K562 (cell line): ENCODE data around the gene ASPG. TPM values are rescaled to one million over a fixed set of nuclear protein-coding genes. Genes with fewer than 3 reads are reported as not detected.

Source experiments
- ATAC-seq: fragments of 200-7000 bp; cut with Tn5 transposase; 3 replicates; pipeline ENCODE4 v1.9.1; 2020; ENCODE audit warnings: moderate library complexity
- BruUV-seq: library from RNA; stranded (reverse); fragments of 400-500 nt; replicated peaks from 2 replicates; lab custom pipeline; 2021; lab: Mats Ljungman, UMichigan
- CTCF ChIA-PET: fragments of 300-600 bp; formaldehyde crosslinking; extraction: SDS; loops from one replicate; lab custom pipeline; 2021; ENCODE audit warnings: low intra/inter-chr PET ratio; lab: Yijun Ruan, JAX
- POLR2A ChIA-PET: fragments of 300-600, 350-650 bp; sonication (Branson Sonifier 250); formaldehyde crosslinking; extraction: SDS; loops from one replicate; lab custom pipeline; 2021; ENCODE audit warnings: antibody characterized with exemption, inconsistent platforms; lab: Yijun Ruan, JAX
- DNase-seq, 4 experiments: peaks; one replicate each; pipeline versions ENCODE4 v3.0.0 to v3.0.0-alpha.2; 2011 to 2018; ENCODE audit warnings: low spot score in 3 of 4, mixed read lengths in 3 of 4; ENCODE audit errors: extremely low read depth in 1 of 4
- FAIRE-seq: peaks from 2 replicates; lab custom pipeline; 2011; peaks lifted over from hg19 to GRCh38; lab: Jason Lieb, UNC
- H2AFZ ChIP-seq: 2 replicates; pipeline ENCODE4 v1.6.0; 2011; ENCODE audit warnings: low read depth, low read length, control low read depth, inconsistent platforms
- H3K27ac ChIP-seq: fragments of 200-600 bp; 3 replicates; pipeline ENCODE4 v1.8.0; 2011; ENCODE audit warnings: low read depth, mild to moderate bottlenecking, control low read depth, inconsistent platforms, low read length, moderate library complexity, mixed read lengths; ENCODE audit errors: extremely low read depth
- H3K27me3 ChIP-seq, 2 experiments: fragments of 300-600 bp in 1 of 2; 2 replicates in 1 of 2; 3 replicates in 1 of 2; pipeline versions ENCODE4 v1.6.0 to v1.8.0; 2011; ENCODE audit warnings: inconsistent platforms in 2 of 2, low read length in 2 of 2, mild to moderate bottlenecking in 1 of 2, mixed read lengths in 1 of 2, moderate library complexity in 1 of 2; ENCODE audit not compliant: control insufficient read depth in 2 of 2, insufficient read depth in 2 of 2
- H3K36me3 ChIP-seq: fragments of 300-600 bp; 3 replicates; pipeline ENCODE4 v1.8.0; 2011; ENCODE audit warnings: mild to moderate bottlenecking, low read length, inconsistent platforms; ENCODE audit not compliant: control insufficient read depth, insufficient read depth
- H3K4me1 ChIP-seq, 2 experiments: fragments of 200-600 bp in 1 of 2; replicated peaks in 1 of 2; 2 replicates in 1 of 2; 3 replicates in 1 of 2; pipeline versions ENCODE4 v1.5.1 to v1.8.0; 2011; ENCODE audit warnings: inconsistent platforms in 2 of 2, low read length in 2 of 2, mild to moderate bottlenecking in 1 of 2, mixed read lengths in 1 of 2, moderate library complexity in 1 of 2; ENCODE audit not compliant: control insufficient read depth in 2 of 2, insufficient read depth in 2 of 2
- H3K4me2 ChIP-seq: 2 replicates; pipeline ENCODE4 v1.6.1; 2011; ENCODE audit warnings: low read length, control low read depth, inconsistent platforms, mixed read lengths; ENCODE audit not compliant: insufficient read depth
- H3K4me3 ChIP-seq: fragments of 200-600 bp; sonication (generic), shearing (Covaris generic); 2 replicates; pipeline ENCODE4 v1.5.1; 2016; ENCODE audit warnings: control low read depth, inconsistent platforms
- H3K79me2 ChIP-seq: fragments of 200-600 bp; 3 replicates; pipeline ENCODE4 v1.8.0; 2011; ENCODE audit warnings: low read length, inconsistent platforms; ENCODE audit not compliant: control insufficient read depth, insufficient read depth
- H3K9ac ChIP-seq, 2 experiments: 2 replicates each; pipeline versions ENCODE4 v1.6.0 to v1.6.1; 2011; ENCODE audit warnings: low read depth in 2 of 2, low read length in 2 of 2, control low read depth in 1 of 2, inconsistent platforms in 1 of 2, mild to moderate bottlenecking in 1 of 2, mixed read lengths in 1 of 2; ENCODE audit not compliant: insufficient read depth in 1 of 2
- H3K9me1 ChIP-seq: one replicate; pipeline ENCODE4 v1.6.0; 2011; ENCODE audit warnings: inconsistent platforms, mild to moderate bottlenecking, low read length, moderate library complexity; ENCODE audit not compliant: control insufficient read depth, insufficient read depth
- H3K9me3 ChIP-seq: replicated peaks from 2 replicates; pipeline ENCODE4 v1.5.1; 2011; ENCODE audit warnings: low read depth, low read length, inconsistent platforms; ENCODE audit not compliant: control insufficient read depth, insufficient read depth
- H4K20me1 ChIP-seq: replicated peaks from 2 replicates; pipeline ENCODE4 v1.6.1; 2011; ENCODE audit warnings: low read length, inconsistent platforms, mixed read lengths; ENCODE audit not compliant: control insufficient read depth, insufficient read depth
- CHD2 ChIP-seq: IDR thresholded peaks from 2 replicates; pipeline ENCODE4 v1.6.1; 2011; ENCODE audit warnings: low read depth, low read length
- DMBX1 ChIP-seq: fragments of 250-450 bp; sonication (Bioruptor Pico); IDR thresholded peaks from 2 replicates; pipeline ENCODE4 v1.8.0; 2022; ENCODE audit warnings: inconsistent platforms, mild to moderate bottlenecking, moderate library complexity, borderline replicate concordance
- ERF ChIP-seq: fragments of 450-650 bp; formaldehyde crosslinking; IDR thresholded peaks from 2 replicates; pipeline ENCODE4 v1.4.0; 2020; ENCODE audit warnings: mild to moderate bottlenecking, mixed read lengths
- GABPA ChIP-seq: fragments of 200-800 bp; sonication (Bioruptor generic); conservative IDR thresholded peaks from 2 replicates; pipeline ENCODE4 v1.6.1; 2016; ENCODE audit warnings: low read depth, missing genetic modification characterization, missing compliant biosample characterization
- MTF1 ChIP-seq: fragments of 250-450 bp; sonication (Bioruptor Pico); IDR thresholded peaks from 2 replicates; pipeline ENCODE4 v1.9.0; 2021; ENCODE audit warnings: moderate library complexity, mild to moderate bottlenecking, inconsistent platforms, borderline replicate concordance
- NBN ChIP-seq: fragments of 450-650 bp; IDR thresholded peaks from 2 replicates; pipeline ENCODE4 v1.6.1; 2016; ENCODE audit warnings: low read depth, mild to moderate bottlenecking
- PURB ChIP-seq: sonication (generic); formaldehyde crosslinking; IDR thresholded peaks from 2 replicates; pipeline ENCODE4 v1.9.0; 2021; ENCODE audit warnings: low read depth, mild to moderate bottlenecking, missing genetic modification reagents
- RBM14 ChIP-seq: fragments of 200-400 bp; formaldehyde crosslinking; IDR thresholded peaks from 2 replicates; pipeline ENCODE4 v1.6.1; 2018; ENCODE audit warnings: low read depth, mild to moderate bottlenecking, low read length, moderate library complexity, borderline replicate concordance; ENCODE audit not compliant: insufficient read depth
- XRCC5 ChIP-seq: fragments of 200-400 bp; formaldehyde crosslinking; IDR thresholded peaks from 2 replicates; pipeline ENCODE4 v1.6.1; 2017; ENCODE audit warnings: low read depth, mild to moderate bottlenecking, low read length
- WGBS: fragments of 100-300 bp; shearing (Covaris generic); methylation state at CpG from one replicate; pipeline ENCODE4 v1.1.6; 2016; ENCODE audit warnings: low coverage, mixed read lengths; ENCODE audit not compliant: insufficient coverage; ENCODE audit errors: missing lambda C conversion rate; 5-methylcytosine and 5-hydroxymethylcytosine counted together
- in situ Hi-C: fragments of 300-500 bp; cut with MboI; formaldehyde crosslinking; loops from 4 replicates; pipeline ENCODE4 v1.15.0; 2018; ENCODE audit warnings: inconsistent platforms, mixed read lengths
- intact Hi-C: fragments of 100-400 bp; cut with micrococcal nuclease; formaldehyde crosslinking; loops from 2 replicates; pipeline ENCODE4 v1.14.2; 2022
- polyA plus RNA-seq, 8 experiments: library from polyadenylated mRNA; depleted of rRNA in 4 of 8; stranded (reverse) in 5 of 8; unstranded in 3 of 8; fragments of >200 nt; fragmentation: Nextera tagmentation in 2 of 8; fragmentation: Illumina TruSeq in 1 of 8; extraction: Ambion mirVana in 2 of 8; extraction: Trizol in 1 of 8; gene quantifications; 2 replicates each; pipeline versions ENCODE4 v1.2.1 to v1.2.3, GENCODE V29; 2011 to 2014; ENCODE audit warnings: inconsistent platforms in 1 of 8, missing spikeins in 1 of 8
- total RNA-seq, 7 experiments: library from RNA; depleted of rRNA in 6 of 7; stranded (reverse); fragments of >200 nt in 6 of 7; fragmentation: Illumina TruSeq in 2 of 7; extraction: Trizol in 2 of 7; gene quantifications; 2 replicates each; pipeline versions ENCODE4 v1.2.1 to v1.2.3, GENCODE V29; 2011 to 2021; ENCODE audit warnings: low replicate concordance in 1 of 7

ASPG gene
- total and polyA plus RNA-seq, 9 of the 15 experiments (the other 6 are each of a cell fraction or from before 2014, with no cell fraction given) = 0.18 TPM; not detected in 8

- TF ChIP-seq DMBX1 (CRISPR knock-in tag) (no peak), MTF1 (CRISPR knock-in tag) (no peak), GABPA (tag) (no peak), ERF (CRISPR knock-in tag) (no peak), NBN (no peak), PURB (CRISPR knock-in tag) (no peak), CHD2 (no peak), XRCC5 (no peak), RBM14 (no peak)
- Histone ChIP-seq H3K27ac (no peak overlapping the region), H3K27me3 (no peaks in the 10 kb centered on the region; a peak in 1 of 5 replicates), H2AFZ (no peak overlapping the region), H3K9ac (no peak overlapping the region), H3K9me1 (no peaks in the 10 kb centered on the region), H4K20me1 (no peaks in the 10 kb centered on the region), H3K4me1 (0 out of 5 replicates have a peak, but pooled peaks cover 0 to 7% of the 10 kb centered on the region in 2 experiments), H3K4me3 (no peak overlapping the region), H3K36me3 (no peaks in the 10 kb centered on the region), H3K9me3 (no peaks in the 10 kb centered on the region), H3K79me2 (no peaks in the 10 kb centered on the region), H3K4me2 (no peak overlapping the region)
- intact Hi-C loops = no loop called here
- FAIRE-seq (no peak), DNase-seq (no peak), ATAC-seq (no peak)
- ChIA-PET POLR2A (no interaction called here), CTCF (no interaction called here)
- WGBS = 35% methylated on average over 2 of the region's 73 CpGs
- in situ Hi-C loops = no loop called here
- BruUV-seq = no TSS peak
Measured at GRCh38 chr14:104138718-104139459, 53.4 kb downstream of the ASPG start.
